ENCODE results near the gene TF. TPM values are rescaled to one million over a fixed set of nuclear protein-coding genes. Genes with fewer than 3 reads are reported as not detected.
"Not testable (repeated sequence)": the region's sequence is repeated elsewhere in the genome, so short reads cannot be mapped to it uniquely, and the experiment has no call there.

TF gene
- total RNA-seq, 1 donor from 2014 or later: 15.7 TPM

- DNase-seq (ENCODE audit: missing footprints) (no peak), ATAC-seq (no peak)
- intact Hi-C loops (cut with DNase I): no loop called here
Measured at GRCh38 chr3:133760916-133761315, 14.7 kb downstream of the TF start.

- intact Hi-C loops (cut with DNase I): no loop called here
- ATAC-seq: no peak
- DNase-seq (ENCODE audit: missing footprints): no peak
Measured at GRCh38 chr3:133761605-133762484, 15.7 kb downstream of the TF start.

DNA sequence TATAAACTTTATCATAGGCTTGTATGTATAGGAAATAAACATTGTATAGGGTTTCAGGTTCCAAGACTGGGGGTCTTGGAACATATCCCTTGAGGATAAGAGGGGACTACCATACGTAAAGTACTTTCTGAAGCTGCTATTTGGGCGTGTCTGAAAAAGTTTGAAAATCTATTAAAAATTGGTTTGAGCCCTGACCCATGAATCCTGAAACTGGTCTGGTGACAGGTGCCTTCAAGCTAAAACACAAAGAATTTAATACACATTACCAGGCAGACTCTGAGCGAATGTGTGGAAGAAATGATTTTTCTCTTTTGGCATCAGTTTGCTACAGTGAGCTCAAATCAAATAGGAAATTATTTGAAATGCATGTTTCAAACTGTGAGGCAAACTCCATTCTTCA, 16.3 kb downstream of the TF start:
- DNase-seq (ENCODE audit: missing footprints) (no peak), ATAC-seq (no peak)
- intact Hi-C loops (cut with DNase I): no loop called here

- ATAC-seq (peak; percentile 86), DNase-seq (ENCODE audit: missing footprints) (no peak)
- intact Hi-C loops (cut with DNase I): no loop called here
Measured at GRCh38 chr3:133763797-133764683, 17.8 kb downstream of the TF start.

DNA sequence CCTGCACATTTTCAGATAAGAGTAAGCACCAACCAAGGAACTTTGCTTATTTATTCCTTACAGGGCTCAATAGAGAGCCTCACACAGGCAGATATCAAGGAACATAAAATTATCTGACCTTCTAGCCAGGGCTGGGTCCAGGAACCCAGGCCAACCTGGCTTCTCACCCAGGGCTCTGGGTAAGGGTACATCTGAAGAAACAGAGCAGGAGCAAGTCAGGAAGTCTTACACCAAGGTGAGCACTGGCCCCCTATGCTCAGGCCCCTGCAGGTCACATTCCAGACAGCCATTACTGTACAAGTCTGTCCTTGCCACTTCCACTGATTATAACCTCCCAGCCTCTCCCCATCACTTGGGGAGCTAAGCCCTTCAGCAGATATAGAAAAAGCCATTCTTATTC, 19.1 kb downstream of the TF start:
- ATAC-seq (no peak), DNase-seq (ENCODE audit: missing footprints) (no peak)
- intact Hi-C loops (cut with DNase I): no loop called here

DNA sequence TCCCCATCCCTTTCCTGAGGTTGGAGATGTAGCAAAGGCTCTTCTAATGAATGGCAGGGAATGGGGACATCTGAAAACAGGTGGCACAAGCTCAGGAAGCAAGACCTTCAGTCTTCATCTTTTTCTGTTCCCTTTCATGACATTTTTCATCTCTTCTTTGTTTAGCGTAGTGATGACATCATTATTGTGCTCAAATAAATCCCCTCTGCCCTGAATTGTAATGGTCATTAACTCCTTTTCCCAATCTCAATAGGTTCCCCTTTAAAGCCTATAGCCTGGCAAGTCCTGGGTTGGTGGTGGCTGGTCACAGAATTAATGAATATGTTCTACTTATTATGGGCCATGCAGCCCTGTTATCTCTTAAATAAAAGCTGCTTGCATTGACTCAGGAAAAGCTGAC, 21.4 kb downstream of the TF start:
- DNase-seq (ENCODE audit: missing footprints) (no peak), ATAC-seq (no peak)
- intact Hi-C loops (cut with DNase I): no loop called here

GRCh38 chr3:133769536-133769935, 23.3 kb downstream of the TF start:
- ATAC-seq (no peak), DNase-seq (ENCODE audit: missing footprints) (no peak)
- intact Hi-C loops (cut with DNase I): no loop called here

DNA sequence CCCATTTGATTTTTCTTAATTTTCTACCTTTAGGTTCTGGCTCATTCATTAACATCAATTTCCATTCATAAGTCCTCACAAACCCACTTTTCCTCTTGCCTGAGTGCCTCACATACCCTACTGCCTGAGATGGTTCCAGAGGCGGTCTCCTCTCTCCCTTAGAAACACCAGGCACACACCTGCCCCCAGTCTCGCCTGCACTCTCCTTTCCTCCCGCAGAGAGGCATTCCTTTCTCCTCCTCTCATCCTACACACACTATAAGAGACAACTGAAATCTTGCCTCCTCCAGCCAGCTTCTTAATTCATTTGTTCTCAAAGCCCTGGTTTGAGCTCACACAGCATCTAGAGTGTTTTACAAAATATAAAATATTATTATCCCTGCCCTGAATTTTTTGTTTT, 27.5 kb downstream of the TF start:
- intact Hi-C loops (cut with DNase I): no loop called here
- ATAC-seq (no peak), DNase-seq (ENCODE audit: missing footprints) (no peak)

- intact Hi-C loops (cut with DNase I): no loop called here
- DNase-seq (ENCODE audit: missing footprints) (no peak), ATAC-seq (no peak)
Measured at GRCh38 chr3:133775309-133775708, 29.1 kb downstream of the TF start.

- intact Hi-C loops (cut with DNase I): no loop called here
- no peak for DNase-seq (ENCODE audit: missing footprints)
- ATAC-seq: no peak
Measured at GRCh38 chr3:133775835-133776234, 29.6 kb downstream of the TF start.

GRCh38 chr3:133776794-133777438, 30.7 kb downstream of the TF start:
- no peak for DNase-seq (ENCODE audit: missing footprints)
- no peak for ATAC-seq
- intact Hi-C loops (cut with DNase I): no loop called here

DNA sequence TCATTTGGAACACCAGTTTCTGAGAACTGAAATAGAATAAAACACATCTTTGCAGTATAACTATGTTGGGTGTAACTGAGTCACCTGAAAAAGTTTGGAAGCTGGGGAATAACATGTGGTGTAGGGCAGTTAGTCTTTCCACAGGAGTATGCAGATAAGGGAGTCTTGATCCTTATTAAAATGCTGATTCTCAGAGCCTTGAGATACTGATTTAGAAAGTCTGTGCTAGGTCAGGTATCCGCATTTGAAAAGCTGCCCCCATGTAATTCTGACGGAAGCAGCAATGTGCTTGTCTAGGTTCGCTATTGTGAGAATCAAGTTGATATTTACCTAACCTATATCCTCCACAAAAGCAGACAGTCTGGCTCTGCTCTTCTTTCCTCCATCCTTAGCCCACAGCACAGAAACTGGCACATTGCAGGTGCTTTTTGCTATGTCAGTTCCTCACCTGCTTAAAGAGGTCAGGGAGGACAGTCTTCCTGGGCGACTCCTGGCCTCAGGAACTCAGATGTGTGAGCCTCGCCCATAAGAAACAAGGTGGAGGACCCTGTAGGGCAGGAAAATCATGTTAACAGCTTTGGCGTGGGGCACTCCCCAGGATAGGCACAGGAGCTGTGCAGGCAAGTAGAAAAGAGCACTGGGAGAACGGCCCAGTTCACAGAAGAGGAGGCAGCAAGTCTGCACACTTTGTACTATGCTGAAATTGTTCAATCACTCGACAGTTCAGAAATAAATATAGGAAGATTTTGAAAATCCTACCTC, 31.8 kb downstream of the TF start:
- DNase-seq (ENCODE audit: missing footprints) (no peak), ATAC-seq (no peak)
- intact Hi-C loops (cut with DNase I): no loop called here

DNA sequence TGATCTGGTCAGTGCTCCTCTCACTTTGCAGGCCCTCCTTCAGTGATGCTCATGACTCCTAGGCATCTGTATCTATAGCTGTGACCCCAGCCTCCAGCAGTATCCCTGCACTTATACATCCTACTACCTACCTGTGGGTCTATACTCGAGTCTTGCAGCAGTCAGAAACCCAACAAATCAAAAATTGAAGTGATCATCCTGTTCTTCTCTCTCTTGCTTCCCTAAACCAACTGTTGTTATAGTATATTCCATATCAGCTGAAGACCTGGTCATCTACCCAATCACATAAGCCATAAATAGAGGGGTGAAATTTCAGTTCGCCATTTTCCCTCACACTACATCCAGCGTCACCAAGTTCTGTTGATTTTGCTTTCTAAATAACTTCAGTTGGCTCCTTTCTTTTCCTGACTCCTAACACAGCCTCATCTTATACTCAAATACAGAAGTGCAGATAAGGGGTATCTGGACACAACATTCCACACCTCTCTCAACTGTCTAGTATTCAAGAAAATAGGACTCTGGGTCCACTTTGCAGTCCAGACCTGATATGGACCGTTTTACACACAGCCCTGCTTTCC, 33.5 kb downstream of the TF start:
- no peak for ATAC-seq
- no peak for DNase-seq (ENCODE audit: missing footprints)
- intact Hi-C loops (cut with DNase I): no loop called here

- intact Hi-C loops (cut with DNase I); ATAC-seq; DNase-seq (ENCODE audit: missing footprints): not testable (repeated sequence)
Measured at GRCh38 chr3:133780756-133781155, 34.6 kb downstream of the TF start.

DNA sequence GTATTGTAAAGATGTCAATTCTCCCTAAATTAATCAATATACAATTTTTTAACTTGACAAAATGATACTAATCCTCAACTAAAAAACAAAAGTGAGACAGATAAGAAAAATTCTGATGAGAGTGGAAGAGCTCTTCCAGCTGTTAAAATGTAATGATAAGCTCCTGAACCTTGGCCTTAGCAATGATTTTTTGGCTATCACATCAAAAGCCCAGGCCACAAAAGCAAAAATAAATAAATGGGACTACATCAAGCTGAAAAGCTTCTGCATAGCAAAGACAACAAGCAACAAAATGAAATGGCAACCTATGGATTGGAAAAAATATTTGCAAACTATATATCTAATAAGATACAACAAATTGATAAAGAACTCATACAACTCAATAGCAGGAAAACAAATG, 35.4 kb downstream of the TF start:
- intact Hi-C loops (cut with DNase I): no loop called here
- DNase-seq (ENCODE audit: missing footprints): no peak
- ATAC-seq: no peak

DNA sequence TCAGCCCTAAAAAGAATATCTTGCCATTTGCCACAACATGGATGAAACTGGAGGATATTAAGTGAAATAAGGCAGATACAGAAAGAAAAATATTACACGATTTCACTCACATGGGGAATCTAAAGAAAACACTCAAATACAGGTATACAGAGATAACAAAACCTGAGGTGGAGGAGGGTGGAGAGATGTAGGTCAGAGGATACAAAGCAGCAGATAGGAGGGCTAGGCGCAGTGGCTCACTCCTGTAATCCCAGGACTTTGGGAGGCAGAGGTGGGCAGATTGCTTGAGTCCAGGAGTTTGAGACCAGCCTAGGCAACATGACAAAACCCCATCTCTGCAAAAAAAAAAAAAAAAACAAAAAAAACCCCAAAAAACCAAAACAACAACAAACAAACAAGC, 36.3 kb downstream of the TF start:
- DNase-seq (ENCODE audit: missing footprints) (no peak), ATAC-seq (no peak)
- intact Hi-C loops (cut with DNase I): no loop called here

DNA sequence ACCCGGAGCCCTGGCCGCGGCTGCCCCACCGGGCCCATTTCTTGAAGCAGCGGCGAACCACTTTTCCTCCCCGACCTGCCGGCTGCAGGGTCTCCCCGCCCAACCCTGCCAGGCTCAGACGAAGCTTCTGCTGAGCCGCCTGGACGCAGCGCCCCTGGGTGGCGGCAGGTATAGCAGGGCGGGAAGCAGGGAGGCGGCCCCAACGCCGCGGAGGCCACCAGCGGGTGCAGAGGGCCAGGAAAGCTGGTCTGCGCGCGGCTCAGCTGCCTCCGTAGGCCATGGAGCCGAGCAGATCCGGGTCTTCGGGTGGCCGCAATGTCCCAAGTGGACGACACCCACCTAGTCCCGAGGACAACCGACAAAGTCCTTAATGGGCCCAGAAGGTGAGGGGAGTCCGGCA, 37.6 kb downstream of the TF start:
- no peak for DNase-seq (ENCODE audit: missing footprints)
- ATAC-seq: no peak
- intact Hi-C loops (cut with DNase I): no loop called here

DNA sequence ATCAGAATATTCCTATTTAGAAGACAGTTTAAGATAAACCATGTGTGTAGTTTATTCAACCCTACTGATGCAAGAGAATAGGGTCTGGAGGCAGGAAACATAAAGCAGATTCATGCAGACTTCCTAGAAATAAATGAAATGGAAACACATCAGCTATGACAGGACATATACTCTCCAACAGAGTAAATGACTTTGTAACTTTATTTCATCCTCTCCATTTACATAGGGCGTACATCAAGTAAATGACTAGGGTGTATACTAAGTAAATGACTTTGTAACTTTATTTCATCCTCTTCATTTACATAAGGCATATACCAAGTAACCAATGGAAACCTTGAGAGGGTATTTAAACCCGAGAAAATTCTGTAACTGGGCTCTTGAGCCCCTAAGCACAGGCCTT, 41.8 kb downstream of the TF start:
- ATAC-seq (no peak), DNase-seq (ENCODE audit: missing footprints) (no peak)
- intact Hi-C loops (cut with DNase I): no loop called here

Measured in Right ventricle myocardium inferior (tissue), 1 donor.